HFFc6 (cell line): ENCODE results near the gene GRIP1. TPM values are rescaled to one million over a fixed set of nuclear protein-coding genes. Genes with fewer than 3 reads are reported as not detected.

Source experiments
- DNase-seq: peaks from one replicate; pipeline ENCODE4 v3.0.0-alpha.2; 2018
- H3K27ac Mint-ChIP-seq: 2 replicates; pipeline ENCODE4 v1.8.0; 2020; ENCODE audit warnings: mild to moderate bottlenecking, mixed read lengths
- H3K27me3 Mint-ChIP-seq: 2 replicates; pipeline ENCODE4 v1.8.0; 2021; ENCODE audit warnings: mild to moderate bottlenecking, moderate library complexity, mixed read lengths; ENCODE audit not compliant: insufficient read depth
- H3K36me3 Mint-ChIP-seq: 2 replicates; pipeline ENCODE4 v1.8.0; 2021; ENCODE audit warnings: low read depth, mixed read lengths
- H3K4me1 Mint-ChIP-seq: 2 replicates; pipeline ENCODE4 v1.8.0; 2020; ENCODE audit warnings: low read depth, mixed read lengths
- H3K4me3 Mint-ChIP-seq: 2 replicates; pipeline ENCODE4 v1.8.0; 2020; ENCODE audit warnings: mild to moderate bottlenecking, moderate library complexity, mixed read lengths
- H3K9me3 Mint-ChIP-seq: 2 replicates; pipeline ENCODE4 v1.8.0; 2020; ENCODE audit warnings: mild to moderate bottlenecking, mixed read lengths
- CTCF ChIP-seq: fragments of 200-600 bp; sonication (generic); IDR thresholded peaks from 2 replicates; pipeline ENCODE4 v1.5.0; 2021; ENCODE audit warnings: antibody characterized with exemption, mild to moderate bottlenecking
- total RNA-seq, 6 experiments: library from RNA; stranded (reverse); fragmentation: NEBNext Ultra II Directional; extraction: Animal tissue kit (Norgen Biotek cat#: 25700); gene quantifications; 2 replicates in 1 of 6; 3 replicates in 5 of 6; pipeline ENCODE4 v1.2.3, GENCODE V29; 2021

Gene GRIP1
- total RNA-seq, 6 experiments from 2014 or later, result 0.31 to 0.60 TPM; not detected in 4

DNA sequence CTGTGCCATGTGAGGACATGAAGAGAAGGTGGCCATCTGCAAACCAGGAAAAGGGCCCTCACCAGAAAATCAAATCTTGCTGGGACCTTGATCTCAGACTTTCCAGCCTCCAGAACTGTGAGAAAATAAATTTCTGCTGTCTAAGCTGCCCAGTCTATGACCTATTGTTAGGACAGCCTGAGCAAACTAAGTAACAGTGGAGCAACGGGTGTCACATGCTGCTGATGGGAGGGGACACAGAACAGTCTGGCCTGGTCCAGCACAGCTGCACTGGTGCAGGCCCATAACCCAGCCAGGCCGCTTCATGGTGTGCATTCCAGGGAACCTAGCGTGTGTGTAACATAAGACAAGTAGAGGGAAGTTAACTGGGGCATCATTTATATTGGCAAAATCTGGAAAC lies 42.1 kb downstream of the GRIP1 start:
- no peak for TF ChIP-seq CTCF
- no peak for DNase-seq
- no peaks in the 10 kb centered on the region for H3K9me3 Mint-ChIP-seq
- H3K27ac Mint-ChIP-seq, result no peak overlapping the region
- no peak overlapping the region for H3K4me3 Mint-ChIP-seq
- peaks cover 8% of the 10 kb centered on the region for H3K27me3 Mint-ChIP-seq
- H3K36me3 Mint-ChIP-seq, result no peaks in the 10 kb centered on the region
- no peaks in the 10 kb centered on the region for H3K4me1 Mint-ChIP-seq

DNA sequence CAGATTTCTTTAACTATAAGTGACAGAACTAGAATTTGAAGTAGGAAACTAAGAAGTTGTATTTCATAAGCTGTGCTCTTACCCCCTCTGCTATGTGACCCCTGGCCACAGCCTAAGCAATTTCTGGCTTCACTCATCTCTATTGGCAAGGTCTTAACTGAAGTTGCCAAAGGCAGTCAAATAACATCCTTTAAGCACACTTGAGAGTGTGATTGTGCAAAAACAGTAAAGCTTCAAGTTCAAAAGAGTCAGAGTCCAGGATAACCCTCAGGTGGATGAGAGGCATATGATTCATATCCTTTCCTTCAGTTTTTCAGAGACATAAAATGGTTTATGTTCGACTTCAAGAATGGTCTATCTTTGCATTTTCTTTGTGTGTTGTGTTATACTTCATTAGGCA lies 45.2 kb downstream of the GRIP1 start:
- H3K4me3 Mint-ChIP-seq, result no peak overlapping the region
- no peaks in the 10 kb centered on the region for H3K36me3 Mint-ChIP-seq
- no peaks in the 10 kb centered on the region for H3K9me3 Mint-ChIP-seq
- DNase-seq, result no peak
- H3K4me1 Mint-ChIP-seq, result no peaks in the 10 kb centered on the region
- no peak overlapping the region for H3K27ac Mint-ChIP-seq
- peaks cover under 1% of the 10 kb centered on the region; the same call in 1 of the 2 replicates for H3K27me3 Mint-ChIP-seq
- TF ChIP-seq CTCF, result no peak

- no peak for TF ChIP-seq CTCF
These were observed 49.6 kb downstream of the GRIP1 start for GRCh38 chr12:66629138-66629870.

DNA sequence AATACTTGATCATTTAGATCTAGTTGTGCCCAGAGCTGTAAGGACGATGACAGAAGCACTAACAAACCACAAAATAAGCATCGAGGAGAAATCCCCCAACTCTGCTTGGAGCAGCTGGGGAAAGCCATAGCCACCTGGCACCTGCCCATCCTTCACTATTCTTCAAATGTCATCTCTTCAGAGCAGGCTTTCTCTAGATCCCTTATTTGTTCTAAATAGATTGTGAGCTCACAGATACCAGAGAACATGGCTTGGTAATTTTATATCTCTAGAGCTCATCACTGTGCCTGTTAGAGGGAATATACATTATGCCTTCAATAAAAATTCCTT lies 50.9 kb downstream of the GRIP1 start:
- Mint-ChIP-seq H3K27ac (no peak overlapping the region), H3K4me3 (no peak overlapping the region), H3K36me3 (no peaks in the 10 kb centered on the region), H3K4me1 (no peaks in the 10 kb centered on the region; the same call in 1 of the 2 replicates), H3K27me3 (peaks cover 10% of the 10 kb centered on the region), H3K9me3 (no peaks in the 10 kb centered on the region)
- TF ChIP-seq CTCF, result no peak
- DNase-seq, result no peak

More at GRCh38 chr12:66629138-66629870, 49.6 kb downstream of the GRIP1 start:
- H3K4me1 Mint-ChIP-seq, result no peaks in the 10 kb centered on the region; the same call in 1 of the 2 replicates
- no peaks in the 10 kb centered on the region for H3K36me3 Mint-ChIP-seq
- H3K9me3 Mint-ChIP-seq, result no peaks in the 10 kb centered on the region
- DNase-seq, result no peak
- no peak overlapping the region for H3K4me3 Mint-ChIP-seq
- peaks cover 10% of the 10 kb centered on the region for H3K27me3 Mint-ChIP-seq
- no peak overlapping the region for H3K27ac Mint-ChIP-seq

DNA sequence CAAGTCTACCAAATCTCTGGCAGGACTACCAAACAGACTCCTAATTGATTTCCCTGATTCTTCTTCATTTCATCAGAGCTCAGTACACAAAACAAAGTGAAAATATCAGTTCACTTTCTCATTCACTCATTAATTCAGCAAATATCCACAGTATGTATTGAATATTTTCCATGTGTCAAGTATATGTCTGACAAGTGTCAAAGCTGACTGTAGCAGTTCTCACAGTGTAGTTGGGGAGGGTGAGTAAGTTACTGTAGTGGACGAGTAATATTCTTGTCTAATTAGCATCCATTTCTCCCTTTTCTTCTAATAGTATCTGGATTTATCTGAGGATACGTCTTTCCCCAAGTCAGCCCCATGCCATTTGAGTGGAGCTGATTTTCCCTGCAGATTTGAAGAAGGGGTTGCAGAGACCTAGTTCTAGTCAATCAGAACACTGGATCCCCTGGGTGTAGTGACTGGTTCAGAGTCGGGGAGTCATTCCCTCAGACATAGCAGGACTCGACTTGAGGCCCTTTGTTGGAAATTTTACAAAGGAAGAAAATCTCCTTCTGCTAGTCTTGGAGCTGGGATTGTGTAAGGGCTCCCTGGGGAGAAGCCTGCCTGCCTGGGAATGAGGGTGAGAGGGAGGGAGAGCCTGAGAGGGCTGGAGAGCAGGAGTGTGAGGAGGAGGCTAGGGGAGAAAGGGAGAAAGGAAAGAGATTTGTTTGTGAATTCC lies 51.4 kb downstream of the GRIP1 start:
- H3K27me3 Mint-ChIP-seq, result peaks cover 10% of the 10 kb centered on the region
- TF ChIP-seq CTCF, result no peak
- DNase-seq, result no peak
- no peaks in the 10 kb centered on the region; the same call in 1 of the 2 replicates for H3K4me1 Mint-ChIP-seq
- H3K9me3 Mint-ChIP-seq, result no peaks in the 10 kb centered on the region
- no peak overlapping the region for H3K4me3 Mint-ChIP-seq
- no peaks in the 10 kb centered on the region for H3K36me3 Mint-ChIP-seq
- H3K27ac Mint-ChIP-seq, result no peak overlapping the region
